Measurements from ENCODE around the gene BRI3BP.

DNA sequence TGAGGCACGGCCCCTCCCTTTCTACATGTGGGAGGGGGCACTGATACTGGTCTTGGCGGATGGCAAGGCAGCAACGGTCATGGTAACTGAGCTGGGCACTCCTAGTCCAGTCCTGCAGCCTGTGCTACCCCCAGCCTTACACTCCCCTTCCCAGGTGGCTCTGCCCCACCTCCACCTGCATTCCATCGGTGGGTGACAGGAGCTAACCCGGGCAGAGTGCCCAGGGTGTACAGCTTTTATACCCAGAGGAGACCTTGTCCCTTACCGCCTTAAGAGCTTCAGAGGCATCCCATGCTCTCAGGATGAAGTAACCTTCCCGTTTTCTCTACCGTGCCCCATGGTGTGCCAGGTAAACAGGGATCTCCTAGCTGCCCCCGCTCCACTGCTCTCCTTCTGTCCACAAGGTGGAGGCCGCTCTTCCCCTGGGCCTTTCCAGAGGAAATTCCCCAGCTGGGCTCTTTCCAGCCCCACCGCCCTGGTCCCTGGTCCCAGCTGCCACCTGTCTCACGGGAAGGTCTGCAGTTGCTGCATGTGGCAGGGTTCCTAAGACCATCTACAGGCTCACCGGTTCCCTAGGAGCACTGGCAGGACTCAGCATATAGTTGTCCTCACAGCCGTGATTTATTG is 20.5 kb downstream of the BRI3BP start:
- TF ChIP-seq, protein P1, sequence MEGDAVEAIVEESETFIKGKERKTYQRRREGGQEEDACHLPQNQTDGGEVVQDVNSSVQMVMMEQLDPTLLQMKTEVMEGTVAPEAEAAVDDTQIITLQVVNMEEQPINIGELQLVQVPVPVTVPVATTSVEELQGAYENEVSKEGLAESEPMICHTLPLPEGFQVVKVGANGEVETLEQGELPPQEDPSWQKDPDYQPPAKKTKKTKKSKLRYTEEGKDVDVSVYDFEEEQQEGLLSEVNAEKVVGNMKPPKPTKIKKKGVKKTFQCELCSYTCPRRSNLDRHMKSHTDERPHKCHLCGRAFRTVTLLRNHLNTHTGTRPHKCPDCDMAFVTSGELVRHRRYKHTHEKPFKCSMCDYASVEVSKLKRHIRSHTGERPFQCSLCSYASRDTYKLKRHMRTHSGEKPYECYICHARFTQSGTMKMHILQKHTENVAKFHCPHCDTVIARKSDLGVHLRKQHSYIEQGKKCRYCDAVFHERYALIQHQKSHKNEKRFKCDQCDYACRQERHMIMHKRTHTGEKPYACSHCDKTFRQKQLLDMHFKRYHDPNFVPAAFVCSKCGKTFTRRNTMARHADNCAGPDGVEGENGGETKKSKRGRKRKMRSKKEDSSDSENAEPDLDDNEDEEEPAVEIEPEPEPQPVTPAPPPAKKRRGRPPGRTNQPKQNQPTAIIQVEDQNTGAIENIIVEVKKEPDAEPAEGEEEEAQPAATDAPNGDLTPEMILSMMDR (IDR thresholded peaks at IDR 0.05; ENCODE audit: low read length), result no peak
- TF ChIP-seq EZH2phosphoT487 (IDR thresholded peaks at IDR 0.05; ENCODE audit: low read length) (no peak), EZH2 (optimal IDR thresholded peaks at IDR 0.05; ENCODE audit: low read depth, low read length) (no peak)

Measured in MM.1S (cell line).